Measurements from ENCODE around the gene KCNT1. TPM values are rescaled to one million over a fixed set of nuclear protein-coding genes. Genes with fewer than 3 reads are reported as not detected.

KCNT1 gene
- total RNA-seq, 1 experiment from 2014 or later = 0.68 TPM

DNA sequence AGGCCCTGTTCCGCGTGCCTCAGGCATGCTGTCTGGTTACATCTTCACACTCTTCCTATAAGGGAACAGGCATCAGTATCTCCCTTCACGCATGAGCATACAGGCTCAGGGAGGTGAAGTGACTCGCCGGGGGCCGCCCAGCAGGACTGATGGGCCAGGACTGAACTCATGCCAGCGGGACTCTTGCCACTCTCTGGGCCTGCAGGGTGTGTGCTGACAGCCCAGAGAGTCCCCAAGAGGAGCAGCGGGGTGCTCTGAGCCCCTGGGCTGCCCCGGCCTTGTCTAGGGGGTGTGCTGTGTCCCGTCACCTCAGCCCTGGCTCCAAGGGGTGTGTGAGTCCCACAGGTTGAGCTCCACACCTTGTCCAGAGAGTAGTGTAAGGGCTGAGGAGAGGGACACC is 9.9 kb downstream of the KCNT1 start:
- Histone ChIP-seq H3K56ac (ENCODE audit: insufficient read length, low read depth, low read length) (no peak overlapping the region), H3K18ac (ENCODE audit: insufficient read length, low read depth, low read length) (no peak overlapping the region), H2BK120ac (ENCODE audit: low read depth, low read length, poor library complexity, severe bottlenecking) (no peak overlapping the region), H2AK5ac (ENCODE audit: insufficient read length, low read length) (no peak overlapping the region), H2BK20ac (ENCODE audit: low read depth, low read length, poor library complexity, severe bottlenecking) (no peak overlapping the region), H3K79me1 (ENCODE audit: insufficient read depth, low read depth, low read length, poor library complexity, severe bottlenecking) (no peaks in the 10 kb centered on the region), H4K20me1 (ENCODE audit: control insufficient read depth, insufficient read depth, insufficient read length) (no peaks in the 10 kb centered on the region), H3K4me2 (ENCODE audit: insufficient read depth, insufficient read length, low read length) (no peak overlapping the region), H3K27me3 (ENCODE audit: insufficient read depth, low read length) (peaks cover 6% of the 10 kb centered on the region; the same call in 1 of the 2 replicates), H3K23ac (ENCODE audit: insufficient read length, low read depth, low read length) (no peak overlapping the region), H3K4ac (ENCODE audit: low read depth, low read length) (no peak overlapping the region), H3K23me2 (ENCODE audit: insufficient read length, low read depth, low read length, poor library complexity, severe bottlenecking) (no peaks in the 10 kb centered on the region), H3K14ac (ENCODE audit: insufficient read depth, low read length) (no peak overlapping the region), H3K79me2 (ENCODE audit: insufficient read depth, low read length) (no peaks in the 10 kb centered on the region), H4K5ac (ENCODE audit: insufficient read length, low read depth, low read length) (no peak overlapping the region), H3K27ac (ENCODE audit: insufficient read length, low read depth, low read length) (no peak overlapping the region), H4K8ac (replicated peaks; ENCODE audit: insufficient read length, low read depth, low read length) (no peak overlapping the region), H3T11ph (ENCODE audit: low read length) (no peak overlapping the region), H3K9ac (ENCODE audit: extremely low read depth, insufficient read length, low read length) (no peak overlapping the region), H2BK15ac (ENCODE audit: low read depth, low read length) (no peak overlapping the region), H3K4me1 (ENCODE audit: insufficient read depth, low read length) (no peaks in the 10 kb centered on the region), H3K9me3 (ENCODE audit: control insufficient read depth, low read depth, low read length) (no peaks in the 10 kb centered on the region), H2AFZ (ENCODE audit: low read length) (no peak overlapping the region), H2BK12ac (ENCODE audit: insufficient read length, low read depth, low read length) (no peak overlapping the region), H2BK5ac (ENCODE audit: insufficient read length, low read length) (no peak overlapping the region), H4K91ac (ENCODE audit: insufficient read length, low read depth, low read length) (no peak overlapping the region)
- TF ChIP-seq, protein P1, sequence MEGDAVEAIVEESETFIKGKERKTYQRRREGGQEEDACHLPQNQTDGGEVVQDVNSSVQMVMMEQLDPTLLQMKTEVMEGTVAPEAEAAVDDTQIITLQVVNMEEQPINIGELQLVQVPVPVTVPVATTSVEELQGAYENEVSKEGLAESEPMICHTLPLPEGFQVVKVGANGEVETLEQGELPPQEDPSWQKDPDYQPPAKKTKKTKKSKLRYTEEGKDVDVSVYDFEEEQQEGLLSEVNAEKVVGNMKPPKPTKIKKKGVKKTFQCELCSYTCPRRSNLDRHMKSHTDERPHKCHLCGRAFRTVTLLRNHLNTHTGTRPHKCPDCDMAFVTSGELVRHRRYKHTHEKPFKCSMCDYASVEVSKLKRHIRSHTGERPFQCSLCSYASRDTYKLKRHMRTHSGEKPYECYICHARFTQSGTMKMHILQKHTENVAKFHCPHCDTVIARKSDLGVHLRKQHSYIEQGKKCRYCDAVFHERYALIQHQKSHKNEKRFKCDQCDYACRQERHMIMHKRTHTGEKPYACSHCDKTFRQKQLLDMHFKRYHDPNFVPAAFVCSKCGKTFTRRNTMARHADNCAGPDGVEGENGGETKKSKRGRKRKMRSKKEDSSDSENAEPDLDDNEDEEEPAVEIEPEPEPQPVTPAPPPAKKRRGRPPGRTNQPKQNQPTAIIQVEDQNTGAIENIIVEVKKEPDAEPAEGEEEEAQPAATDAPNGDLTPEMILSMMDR (conservative IDR thresholded peaks at IDR 0.05) = no peak
- Mint-ChIP-seq H3K27ac (no peak overlapping the region), H3K9me3 (no peaks in the 10 kb centered on the region; a peak in 1 of 5 replicates), H3K4me1 (peaks cover 0 to 5% of the 10 kb centered on the region in 2 experiments; a peak in 1 of 4 replicates), H3K36me3 (ENCODE audit: insufficient read depth in 1 of 3, low read depth in 3 of 3) (no peaks in the 10 kb centered on the region), H3K4me3 (no peak overlapping the region), H3K27me3 (ENCODE audit: low read depth) (peaks cover 50% of the 10 kb centered on the region)
- DNase-seq = no peak
- no CpG with 5 or more reads among the region's 10 CpGs for WGBS (ENCODE audit: extremely low coverage, insufficient read length, low lambda C conversion rate)
